ENCODE data around the gene DNAH7. TPM values are rescaled to one million over a fixed set of nuclear protein-coding genes. Genes with fewer than 3 reads are reported as not detected.
A peak's percentile ranks its signal among the peaks of the same experiment; 100 is the strongest.

DNAH7 gene
- total and polyA plus RNA-seq, 9 of the 15 experiments (the other 6 are each of a cell fraction or from before 2014, with no cell fraction given) = 0.03 to 0.42 (median 0.18) TPM

- 0 out of 2 replicates have a peak, but pooled peaks have one; percentile 8 for TF ChIP-seq NFE2 (IDR thresholded peaks at IDR 0.05; ENCODE audit: low read depth)
Measured at GRCh38 chr2:195824478-195824877, 244.2 kb downstream of the DNAH7 start (continued).

GRCh38 chr2:195823206-195823605 is 245.4 kb downstream of the DNAH7 start:
- no peaks in the 10 kb centered on the region for H4K20me1 ChIP-seq (replicated peaks; ENCODE audit: control insufficient read depth, insufficient read depth, low read length)
- ATAC-seq (no peak), DNase-seq (ENCODE audit: extremely low read depth in 1 of 4, low spot score in 3 of 4) (no peak), FAIRE-seq (no peak)
- no peak overlapping the region for H3K4me2 ChIP-seq (ENCODE audit: insufficient read depth, low read length)
- no peaks in the 10 kb centered on the region for H3K9me3 ChIP-seq (replicated peaks; ENCODE audit: control insufficient read depth, insufficient read depth, low read depth, low read length)
- BruUV-seq (replicated peaks) = no TSS peak
- H3K79me2 ChIP-seq (ENCODE audit: control insufficient read depth, insufficient read depth, low read length) = no peaks in the 10 kb centered on the region
- H2AFZ ChIP-seq (ENCODE audit: low read depth, low read length) = no peak overlapping the region
- no peak overlapping the region for H3K27ac ChIP-seq (ENCODE audit: extremely low read depth, low read depth, low read length)
- H3K4me1 ChIP-seq (replicated peaks in 1 of 2; ENCODE audit: control insufficient read depth in 2 of 2, insufficient read depth in 2 of 2, low read length in 2 of 2) = no peaks in the 10 kb centered on the region
- no peaks in the 10 kb centered on the region for H3K27me3 ChIP-seq (ENCODE audit: control insufficient read depth in 2 of 2, insufficient read depth in 2 of 2, low read length in 2 of 2)
- in situ Hi-C loops (cut with MboI) = no loop called here
- no peak overlapping the region for H3K9ac ChIP-seq (ENCODE audit: insufficient read depth in 1 of 2, low read depth in 2 of 2, low read length in 2 of 2)
- no peaks in the 10 kb centered on the region for H3K36me3 ChIP-seq (ENCODE audit: control insufficient read depth, insufficient read depth, low read length)
- ChIA-PET CTCF (ENCODE audit: low intra/inter-chr PET ratio) (no interaction called here), POLR2A (no interaction called here)
- no peaks in the 10 kb centered on the region for H3K9me1 ChIP-seq (ENCODE audit: control insufficient read depth, insufficient read depth, low read length)
- no peak overlapping the region for H3K4me3 ChIP-seq
- intact Hi-C loops (cut with micrococcal nuclease) = no loop called here
- WGBS (ENCODE audit: insufficient coverage, low coverage, missing lambda C conversion rate) = 42% methylated on average over 3 of the region's 3 CpGs
- TF ChIP-seq YBX1 (IDR thresholded peaks at IDR 0.05) = no peak
- TF ChIP-seq CBFB (CRISPR knock-in tag; IDR thresholded peaks at IDR 0.05) = no peak
- TF ChIP-seq ZMIZ1 (IDR thresholded peaks at IDR 0.05; ENCODE audit: low read depth in 2 of 2, low read length in 2 of 2) = no peak
- TF ChIP-seq, protein P1, sequence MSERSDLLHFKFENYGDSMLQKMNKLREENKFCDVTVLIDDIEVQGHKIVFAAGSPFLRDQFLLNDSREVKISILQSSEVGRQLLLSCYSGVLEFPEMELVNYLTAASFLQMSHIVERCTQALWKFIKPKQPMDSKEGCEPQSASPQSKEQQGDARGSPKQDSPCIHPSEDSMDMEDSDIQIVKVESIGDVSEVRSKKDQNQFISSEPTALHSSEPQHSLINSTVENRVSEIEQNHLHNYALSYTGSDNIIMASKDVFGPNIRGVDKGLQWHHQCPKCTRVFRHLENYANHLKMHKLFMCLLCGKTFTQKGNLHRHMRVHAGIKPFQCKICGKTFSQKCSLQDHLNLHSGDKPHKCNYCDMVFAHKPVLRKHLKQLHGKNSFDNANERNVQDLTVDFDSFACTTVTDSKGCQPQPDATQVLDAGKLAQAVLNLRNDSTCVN (CRISPR knock-in tag; IDR thresholded peaks at IDR 0.05) = no peak
- no peak for TF ChIP-seq RBM39 (optimal IDR thresholded peaks at IDR 0.05; ENCODE audit: low read depth, low read length)
- TF ChIP-seq ELF1 (tag; IDR thresholded peaks at IDR 0.05) = no peak
- no peak for TF ChIP-seq PTTG1 (tag; IDR thresholded peaks at IDR 0.05; ENCODE audit: low read depth)
- TF ChIP-seq EGR1 (conservative IDR thresholded peaks at IDR 0.05) = no peak
- no peak for TF ChIP-seq EWSR1 (IDR thresholded peaks at IDR 0.05; ENCODE audit: borderline replicate concordance, low read depth, partially characterized antibody)
- TF ChIP-seq KDM5B (IDR thresholded peaks at IDR 0.05; ENCODE audit: insufficient replicate concordance, low read depth, low read length) = no peak
- TF ChIP-seq CBX1 (IDR thresholded peaks at IDR 0.05; ENCODE audit: low read depth) = no peak
- no peak for TF ChIP-seq FOXK2 (conservative IDR thresholded peaks at IDR 0.05 in 1 of 2, IDR thresholded peaks at IDR 0.05 in 1 of 2; ENCODE audit: low read depth in 2 of 2)
- TF ChIP-seq FOXA3 (CRISPR knock-in tag; conservative IDR thresholded peaks at IDR 0.05 in 1 of 2, IDR thresholded peaks at IDR 0.05 in 1 of 2) = no peak
- TF ChIP-seq E2F3 (CRISPR knock-in tag; IDR thresholded peaks at IDR 0.05) = no peak

Measured in K562 (cell line).